ENCODE results near the gene MMAA. TPM values are rescaled to one million over a fixed set of nuclear protein-coding genes. Genes with fewer than 3 reads are reported as not detected.

MMAA gene
- total and polyA plus RNA-seq, 2 experiments from 2014 or later: 4.9 to 5.9 TPM

DNA sequence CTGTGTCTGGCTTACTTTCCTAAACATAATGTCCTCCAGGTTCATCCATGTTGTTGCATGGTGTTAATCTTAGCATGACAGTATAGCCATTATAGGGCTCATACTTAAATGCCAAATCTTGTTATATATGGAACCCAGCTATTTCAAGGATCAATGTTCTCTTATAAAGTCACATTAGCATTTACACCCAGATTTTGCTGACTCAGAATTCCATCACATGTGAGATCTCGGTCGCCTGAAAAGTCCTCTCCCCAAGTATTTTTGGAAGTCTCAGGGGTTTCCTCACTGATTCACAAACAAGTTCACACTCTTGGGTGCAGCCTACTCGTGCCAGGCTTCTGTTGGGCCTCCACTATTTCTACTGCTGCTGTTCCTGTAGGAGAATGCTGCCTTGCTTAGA is 40.9 kb downstream of the MMAA start:
- Mint-ChIP-seq H3K27me3 (ENCODE audit: insufficient read depth, low read depth, poor library complexity) (no peaks in the 10 kb centered on the region), H3K36me3 (ENCODE audit: low read depth) (peaks cover 10% of the 10 kb centered on the region; the same call in 2 of the 3 replicates), H3K4me3 (no peak overlapping the region), H3K27ac (no peak overlapping the region), H3K9me3 (no peaks in the 10 kb centered on the region), H3K4me1 (no peaks in the 10 kb centered on the region)
- ATAC-seq (no peak), DNase-seq (ENCODE audit: low spot score) (no peak)
- Histone ChIP-seq H3K4me2 (no peak overlapping the region), H3F3A (replicated peaks; ENCODE audit: low read depth) (no peaks in the 10 kb centered on the region), H3K4me3 (no peak overlapping the region), H2AFZ (no peak overlapping the region), H3K27me3 (ENCODE audit: insufficient read depth) (no peaks in the 10 kb centered on the region), H3K9me2 (ENCODE audit: insufficient read depth) (0 out of 2 replicates have a peak, but pooled peaks cover 2% of the 10 kb centered on the region), H3K79me2 (replicated peaks; ENCODE audit: insufficient read depth) (no peaks in the 10 kb centered on the region), H4K20me1 (replicated peaks; ENCODE audit: insufficient read depth) (no peaks in the 10 kb centered on the region), H3K4me1 (ENCODE audit: insufficient read depth) (no peaks in the 10 kb centered on the region), H3K27ac (ENCODE audit: low read depth) (no peak overlapping the region), H3K36me3 (ENCODE audit: insufficient read depth) (peaks cover 6% of the 10 kb centered on the region; the same call in 1 of the 2 replicates)
- TF ChIP-seq POLR2AphosphoS5 (IDR thresholded peaks at IDR 0.05; ENCODE audit: low read depth) (no peak), EZH2 (IDR thresholded peaks at IDR 0.05; ENCODE audit: low read depth, unreplicated experiment) (no peak), CREB1 (CRISPR knock-in tag; IDR thresholded peaks at IDR 0.05; ENCODE audit: low read depth) (no peak), NANOG (IDR thresholded peaks at IDR 0.05; ENCODE audit: borderline replicate concordance) (no peak), STAT1 (IDR thresholded peaks at IDR 0.05; ENCODE audit: unreplicated experiment) (no peak), ZNF331 (CRISPR knock-in tag; IDR thresholded peaks at IDR 0.05; ENCODE audit: low read depth) (no peak), JUNB (IDR thresholded peaks at IDR 0.05; ENCODE audit: unreplicated experiment) (no peak), EZH2phosphoT487 (IDR thresholded peaks at IDR 0.05; ENCODE audit: unreplicated experiment) (no peak), ZNF114 (CRISPR knock-in tag; IDR thresholded peaks at IDR 0.05) (no peak)
- TF ChIP-seq, protein P1, sequence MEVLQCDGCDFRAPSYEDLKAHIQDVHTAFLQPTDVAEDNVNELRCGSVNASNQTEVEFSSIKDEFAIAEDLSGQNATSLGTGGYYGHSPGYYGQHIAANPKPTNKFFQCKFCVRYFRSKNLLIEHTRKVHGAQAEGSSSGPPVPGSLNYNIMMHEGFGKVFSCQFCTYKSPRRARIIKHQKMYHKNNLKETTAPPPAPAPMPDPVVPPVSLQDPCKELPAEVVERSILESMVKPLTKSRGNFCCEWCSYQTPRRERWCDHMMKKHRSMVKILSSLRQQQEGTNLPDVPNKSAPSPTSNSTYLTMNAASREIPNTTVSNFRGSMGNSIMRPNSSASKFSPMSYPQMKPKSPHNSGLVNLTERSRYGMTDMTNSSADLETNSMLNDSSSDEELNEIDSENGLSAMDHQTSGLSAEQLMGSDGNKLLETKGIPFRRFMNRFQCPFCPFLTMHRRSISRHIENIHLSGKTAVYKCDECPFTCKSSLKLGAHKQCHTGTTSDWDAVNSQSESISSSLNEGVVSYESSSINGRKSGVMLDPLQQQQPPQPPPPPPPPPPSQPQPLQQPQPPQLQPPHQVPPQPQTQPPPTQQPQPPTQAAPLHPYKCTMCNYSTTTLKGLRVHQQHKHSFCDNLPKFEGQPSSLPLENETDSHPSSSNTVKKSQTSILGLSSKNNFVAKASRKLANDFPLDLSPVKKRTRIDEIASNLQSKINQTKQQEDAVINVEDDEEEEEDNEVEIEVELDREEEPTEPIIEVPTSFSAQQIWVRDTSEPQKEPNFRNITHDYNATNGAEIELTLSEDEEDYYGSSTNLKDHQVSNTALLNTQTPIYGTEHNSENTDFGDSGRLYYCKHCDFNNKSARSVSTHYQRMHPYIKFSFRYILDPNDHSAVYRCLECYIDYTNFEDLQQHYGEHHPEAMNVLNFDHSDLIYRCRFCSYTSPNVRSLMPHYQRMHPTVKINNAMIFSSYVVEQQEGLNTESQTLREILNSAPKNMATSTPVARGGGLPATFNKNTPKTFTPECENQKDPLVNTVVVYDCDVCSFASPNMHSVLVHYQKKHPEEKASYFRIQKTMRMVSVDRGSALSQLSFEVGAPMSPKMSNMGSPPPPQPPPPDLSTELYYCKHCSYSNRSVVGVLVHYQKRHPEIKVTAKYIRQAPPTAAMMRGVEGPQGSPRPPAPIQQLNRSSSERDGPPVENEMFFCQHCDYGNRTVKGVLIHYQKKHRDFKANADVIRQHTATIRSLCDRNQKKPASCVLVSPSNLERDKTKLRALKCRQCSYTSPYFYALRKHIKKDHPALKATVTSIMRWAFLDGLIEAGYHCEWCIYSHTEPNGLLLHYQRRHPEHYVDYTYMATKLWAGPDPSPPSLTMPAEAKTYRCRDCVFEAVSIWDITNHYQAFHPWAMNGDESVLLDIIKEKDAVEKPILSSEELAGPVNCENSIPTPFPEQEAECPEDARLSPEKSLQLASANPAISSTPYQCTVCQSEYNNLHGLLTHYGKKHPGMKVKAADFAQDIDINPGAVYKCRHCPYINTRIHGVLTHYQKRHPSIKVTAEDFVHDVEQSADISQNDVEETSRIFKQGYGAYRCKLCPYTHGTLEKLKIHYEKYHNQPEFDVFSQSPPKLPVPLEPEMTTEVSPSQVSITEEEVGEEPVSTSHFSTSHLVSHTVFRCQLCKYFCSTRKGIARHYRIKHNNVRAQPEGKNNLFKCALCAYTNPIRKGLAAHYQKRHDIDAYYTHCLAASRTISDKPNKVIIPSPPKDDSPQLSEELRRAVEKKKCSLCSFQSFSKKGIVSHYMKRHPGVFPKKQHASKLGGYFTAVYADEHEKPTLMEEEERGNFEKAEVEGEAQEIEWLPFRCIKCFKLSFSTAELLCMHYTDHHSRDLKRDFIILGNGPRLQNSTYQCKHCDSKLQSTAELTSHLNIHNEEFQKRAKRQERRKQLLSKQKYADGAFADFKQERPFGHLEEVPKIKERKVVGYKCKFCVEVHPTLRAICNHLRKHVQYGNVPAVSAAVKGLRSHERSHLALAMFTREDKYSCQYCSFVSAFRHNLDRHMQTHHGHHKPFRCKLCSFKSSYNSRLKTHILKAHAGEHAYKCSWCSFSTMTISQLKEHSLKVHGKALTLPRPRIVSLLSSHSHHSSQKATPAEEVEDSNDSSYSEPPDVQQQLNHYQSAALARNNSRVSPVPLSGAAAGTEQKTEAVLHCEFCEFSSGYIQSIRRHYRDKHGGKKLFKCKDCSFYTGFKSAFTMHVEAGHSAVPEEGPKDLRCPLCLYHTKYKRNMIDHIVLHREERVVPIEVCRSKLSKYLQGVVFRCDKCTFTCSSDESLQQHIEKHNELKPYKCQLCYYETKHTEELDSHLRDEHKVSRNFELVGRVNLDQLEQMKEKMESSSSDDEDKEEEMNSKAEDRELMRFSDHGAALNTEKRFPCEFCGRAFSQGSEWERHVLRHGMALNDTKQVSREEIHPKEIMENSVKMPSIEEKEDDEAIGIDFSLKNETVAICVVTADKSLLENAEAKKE (CRISPR knock-in tag; IDR thresholded peaks at IDR 0.05): no peak
- TF ChIP-seq, protein P2, sequence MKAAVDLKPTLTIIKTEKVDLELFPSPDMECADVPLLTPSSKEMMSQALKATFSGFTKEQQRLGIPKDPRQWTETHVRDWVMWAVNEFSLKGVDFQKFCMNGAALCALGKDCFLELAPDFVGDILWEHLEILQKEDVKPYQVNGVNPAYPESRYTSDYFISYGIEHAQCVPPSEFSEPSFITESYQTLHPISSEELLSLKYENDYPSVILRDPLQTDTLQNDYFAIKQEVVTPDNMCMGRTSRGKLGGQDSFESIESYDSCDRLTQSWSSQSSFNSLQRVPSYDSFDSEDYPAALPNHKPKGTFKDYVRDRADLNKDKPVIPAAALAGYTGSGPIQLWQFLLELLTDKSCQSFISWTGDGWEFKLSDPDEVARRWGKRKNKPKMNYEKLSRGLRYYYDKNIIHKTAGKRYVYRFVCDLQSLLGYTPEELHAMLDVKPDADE (IDR thresholded peaks at IDR 0.05): no peak
- TF ChIP-seq, protein P3, sequence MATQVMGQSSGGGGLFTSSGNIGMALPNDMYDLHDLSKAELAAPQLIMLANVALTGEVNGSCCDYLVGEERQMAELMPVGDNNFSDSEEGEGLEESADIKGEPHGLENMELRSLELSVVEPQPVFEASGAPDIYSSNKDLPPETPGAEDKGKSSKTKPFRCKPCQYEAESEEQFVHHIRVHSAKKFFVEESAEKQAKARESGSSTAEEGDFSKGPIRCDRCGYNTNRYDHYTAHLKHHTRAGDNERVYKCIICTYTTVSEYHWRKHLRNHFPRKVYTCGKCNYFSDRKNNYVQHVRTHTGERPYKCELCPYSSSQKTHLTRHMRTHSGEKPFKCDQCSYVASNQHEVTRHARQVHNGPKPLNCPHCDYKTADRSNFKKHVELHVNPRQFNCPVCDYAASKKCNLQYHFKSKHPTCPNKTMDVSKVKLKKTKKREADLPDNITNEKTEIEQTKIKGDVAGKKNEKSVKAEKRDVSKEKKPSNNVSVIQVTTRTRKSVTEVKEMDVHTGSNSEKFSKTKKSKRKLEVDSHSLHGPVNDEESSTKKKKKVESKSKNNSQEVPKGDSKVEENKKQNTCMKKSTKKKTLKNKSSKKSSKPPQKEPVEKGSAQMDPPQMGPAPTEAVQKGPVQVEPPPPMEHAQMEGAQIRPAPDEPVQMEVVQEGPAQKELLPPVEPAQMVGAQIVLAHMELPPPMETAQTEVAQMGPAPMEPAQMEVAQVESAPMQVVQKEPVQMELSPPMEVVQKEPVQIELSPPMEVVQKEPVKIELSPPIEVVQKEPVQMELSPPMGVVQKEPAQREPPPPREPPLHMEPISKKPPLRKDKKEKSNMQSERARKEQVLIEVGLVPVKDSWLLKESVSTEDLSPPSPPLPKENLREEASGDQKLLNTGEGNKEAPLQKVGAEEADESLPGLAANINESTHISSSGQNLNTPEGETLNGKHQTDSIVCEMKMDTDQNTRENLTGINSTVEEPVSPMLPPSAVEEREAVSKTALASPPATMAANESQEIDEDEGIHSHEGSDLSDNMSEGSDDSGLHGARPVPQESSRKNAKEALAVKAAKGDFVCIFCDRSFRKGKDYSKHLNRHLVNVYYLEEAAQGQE (IDR thresholded peaks at IDR 0.05; ENCODE audit: unreplicated experiment): no peak
- TF ChIP-seq, protein P4, sequence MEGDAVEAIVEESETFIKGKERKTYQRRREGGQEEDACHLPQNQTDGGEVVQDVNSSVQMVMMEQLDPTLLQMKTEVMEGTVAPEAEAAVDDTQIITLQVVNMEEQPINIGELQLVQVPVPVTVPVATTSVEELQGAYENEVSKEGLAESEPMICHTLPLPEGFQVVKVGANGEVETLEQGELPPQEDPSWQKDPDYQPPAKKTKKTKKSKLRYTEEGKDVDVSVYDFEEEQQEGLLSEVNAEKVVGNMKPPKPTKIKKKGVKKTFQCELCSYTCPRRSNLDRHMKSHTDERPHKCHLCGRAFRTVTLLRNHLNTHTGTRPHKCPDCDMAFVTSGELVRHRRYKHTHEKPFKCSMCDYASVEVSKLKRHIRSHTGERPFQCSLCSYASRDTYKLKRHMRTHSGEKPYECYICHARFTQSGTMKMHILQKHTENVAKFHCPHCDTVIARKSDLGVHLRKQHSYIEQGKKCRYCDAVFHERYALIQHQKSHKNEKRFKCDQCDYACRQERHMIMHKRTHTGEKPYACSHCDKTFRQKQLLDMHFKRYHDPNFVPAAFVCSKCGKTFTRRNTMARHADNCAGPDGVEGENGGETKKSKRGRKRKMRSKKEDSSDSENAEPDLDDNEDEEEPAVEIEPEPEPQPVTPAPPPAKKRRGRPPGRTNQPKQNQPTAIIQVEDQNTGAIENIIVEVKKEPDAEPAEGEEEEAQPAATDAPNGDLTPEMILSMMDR (conservative IDR thresholded peaks at IDR 0.05; ENCODE audit: low read depth in 2 of 2): no peak

Data from GM23338 (cell line).